ENCODE data around the gene CD63.
"Not testable (repeated sequence)": the region's sequence is repeated elsewhere in the genome, so short reads cannot be mapped to it uniquely, and the experiment has no call there.

The CD63 gene

GRCh38 chr12:55728939-55729818, at the start of gene CD63:
CD63 (minus strand) TSS chr12:55729009; CDS start chr12:55728341, 668 bp downstream.
- DNase-seq (ENCODE audit: low read depth): peak; percentile 69

GRCh38 chr12:55777856-55778255, 49.0 kb upstream of the CD63 start:
- DNase-seq (ENCODE audit: low read depth): no peak

GRCh38 chr12:55771736-55772135, 42.9 kb upstream of the CD63 start:
- DNase-seq (ENCODE audit: low read depth): no peak

- DNase-seq (ENCODE audit: low read depth): no peak
These were observed 38.3 kb upstream of the CD63 start for GRCh38 chr12:55767156-55767555.

- DNase-seq (ENCODE audit: low read depth): no peak
These were observed 37.0 kb upstream of the CD63 start for GRCh38 chr12:55765736-55766290.

GRCh38 chr12:55762646-55763045, 33.8 kb upstream of the CD63 start:
- no peak for DNase-seq (ENCODE audit: low read depth)

GRCh38 chr12:55760663-55761062, 31.9 kb upstream of the CD63 start:
- DNase-seq (ENCODE audit: low read depth): no peak

- DNase-seq (ENCODE audit: low read depth): not testable (repeated sequence)
These were observed 29.8 kb upstream of the CD63 start for GRCh38 chr12:55758575-55758974.

- no peak for DNase-seq (ENCODE audit: low read depth)
These were observed 28.9 kb upstream of the CD63 start for GRCh38 chr12:55757701-55758100.

GRCh38 chr12:55755246-55755645, 26.4 kb upstream of the CD63 start:
- no peak for DNase-seq (ENCODE audit: low read depth)

GRCh38 chr12:55748230-55748993, 19.6 kb upstream of the CD63 start:
- DNase-seq (ENCODE audit: low read depth): no peak

- DNase-seq (ENCODE audit: low read depth): no peak
These were observed 18.1 kb upstream of the CD63 start for GRCh38 chr12:55746913-55747231.

GRCh38 chr12:55746174-55746912, 17.5 kb upstream of the CD63 start:
- DNase-seq (ENCODE audit: low read depth): no peak

GRCh38 chr12:55745361-55746173, 16.8 kb upstream of the CD63 start:
- no peak for DNase-seq (ENCODE audit: low read depth)

GRCh38 chr12:55744340-55745030, 15.7 kb upstream of the CD63 start:
- no peak for DNase-seq (ENCODE audit: low read depth)

- no peak for DNase-seq (ENCODE audit: low read depth)
These were observed 14.9 kb upstream of the CD63 start for GRCh38 chr12:55743406-55744339.

GRCh38 chr12:55742719-55743405, 14.1 kb upstream of the CD63 start, which contains the start of gene GDF11:
GDF11 (plus strand) TSS chr12:55743122; CDS start chr12:55743317, 195 bp downstream.
- peak; percentile 65 for DNase-seq (ENCODE audit: low read depth)

GRCh38 chr12:55741931-55742680, 13.3 kb upstream of the CD63 start:
- DNase-seq (ENCODE audit: low read depth): no peak
